GM12878 (cell line): Measurements from ENCODE around the gene ANKRD11. TPM values are rescaled to one million over a fixed set of nuclear protein-coding genes. Genes with fewer than 3 reads are reported as not detected.

ENCODE experiments used
- ATAC-seq: fragments of 200-7000 bp; cut with Tn5 transposase; 3 replicates; pipeline ENCODE4 v1.9.1; 2020; ENCODE audit warnings: mild to moderate bottlenecking, moderate library complexity
- BruUV-seq: library from RNA; stranded (reverse); fragments of 400-500 nt; replicated peaks from 2 replicates; lab custom pipeline; 2021; lab: Mats Ljungman, UMichigan
- CTCF ChIA-PET: fragments of 300-600 bp; sonication (Branson Sonifier 250); formaldehyde crosslinking; extraction: SDS; loops from one replicate; lab custom pipeline; 2021; ENCODE audit warnings: inconsistent platforms; lab: Yijun Ruan, JAX
- POLR2A ChIA-PET: fragments of 350-600 bp; formaldehyde crosslinking; extraction: SDS; loops from one replicate; lab custom pipeline; 2021; ENCODE audit warnings: inconsistent platforms; lab: Charles Lee
- RAD21 ChIA-PET: fragments of 300-600 bp; sonication (Branson Sonifier 250); formaldehyde crosslinking; loops from one replicate; lab custom pipeline; 2023; ENCODE audit warnings: antibody characterized with exemption; ENCODE audit not compliant: unreplicated experiment; lab: Charles Lee
- SMC1A ChIA-PET: fragments of 300-600 bp; sonication (Branson Sonifier 250); formaldehyde crosslinking; loops from one replicate; lab custom pipeline; 2023; ENCODE audit not compliant: unreplicated experiment, uncharacterized antibody; lab: Charles Lee
- DNase-seq: peaks from one replicate; pipeline ENCODE4 v3.0.0-alpha.2; 2011; ENCODE audit warnings: low read depth, low spot score
- FAIRE-seq: peaks from 3 replicates; lab custom pipeline; 2011; peaks lifted over from hg19 to GRCh38; lab: Jason Lieb, UNC
- H2AFZ ChIP-seq: 2 replicates; pipeline ENCODE4 v1.6.0; 2011; ENCODE audit warnings: low read depth, low read length, control low read depth; ENCODE audit not compliant: control insufficient read depth
- H3K27ac ChIP-seq: 2 replicates; pipeline ENCODE4 v1.5.1; 2011; ENCODE audit warnings: control low read depth; ENCODE audit not compliant: control insufficient read depth, insufficient read depth
- H3K27me3 ChIP-seq, 2 experiments: replicated peaks in 1 of 2; 2 replicates each; pipeline versions ENCODE4 v1.6.0 to v1.6.1; 2011; ENCODE audit warnings: low read length in 1 of 2; ENCODE audit not compliant: control insufficient read depth in 2 of 2, insufficient read depth in 2 of 2
- H3K36me3 ChIP-seq, 2 experiments: 2 replicates each; pipeline ENCODE4 v1.5.1; 2011; ENCODE audit warnings: low read length in 1 of 2; ENCODE audit not compliant: control insufficient read depth in 2 of 2, insufficient read depth in 2 of 2
- H3K4me1 ChIP-seq: 2 replicates; pipeline ENCODE4 v1.6.1; 2011; ENCODE audit warnings: mild to moderate bottlenecking, low read length, moderate library complexity, mixed read lengths; ENCODE audit not compliant: control insufficient read depth, insufficient read depth
- H3K4me2 ChIP-seq: 2 replicates; pipeline ENCODE4 v1.6.0; 2011; ENCODE audit warnings: control low read depth; ENCODE audit not compliant: control insufficient read depth, insufficient read depth
- H3K4me3 ChIP-seq: fragments of 200-600 bp; sonication (generic); 2 replicates; pipeline ENCODE4 v1.5.1; 2016
- H3K79me2 ChIP-seq: 2 replicates; pipeline ENCODE4 v1.6.0; 2011; ENCODE audit warnings: low read length; ENCODE audit not compliant: control insufficient read depth, insufficient read depth
- H3K9ac ChIP-seq: 2 replicates; pipeline ENCODE4 v1.8.0; 2011; ENCODE audit warnings: low read length, control low read depth, mixed read lengths; ENCODE audit not compliant: control insufficient read depth, insufficient read depth
- H3K9me3 ChIP-seq: replicated peaks from 3 replicates; pipeline ENCODE4 v1.5.1; 2011; ENCODE audit warnings: mild to moderate bottlenecking, low read length; ENCODE audit not compliant: control insufficient read depth, insufficient read depth
- H4K20me1 ChIP-seq: 2 replicates; pipeline ENCODE4 v1.6.0; 2011; ENCODE audit not compliant: control insufficient read depth, insufficient read depth
- ATF2 ChIP-seq: IDR thresholded peaks from 2 replicates; pipeline ENCODE4 v1.6.1; 2012; ENCODE audit warnings: low read length, inconsistent platforms
- MXI1 ChIP-seq: fragments of 150-350 bp; IDR thresholded peaks from 2 replicates; pipeline ENCODE4 v1.6.1; 2011; ENCODE audit warnings: low read depth, mild to moderate bottlenecking, inconsistent platforms, low read length, improper control_type of control experiment
- NR2C2 ChIP-seq: IDR thresholded peaks from 2 replicates; pipeline ENCODE4 v1.6.1; 2011; ENCODE audit warnings: borderline replicate concordance, low read depth; ENCODE audit not compliant: control insufficient read depth, insufficient read length
- PAX5 ChIP-seq: IDR thresholded peaks from 2 replicates; pipeline ENCODE4 v1.6.1; 2011; ENCODE audit warnings: low read depth, low read length, borderline replicate concordance
- POU2F2 ChIP-seq: IDR thresholded peaks from 3 replicates; pipeline ENCODE4 v1.6.1; 2011; ENCODE audit warnings: low read depth, mild to moderate bottlenecking, low read length, borderline replicate concordance
- ZNF207 ChIP-seq: fragments of 450-650 bp; IDR thresholded peaks from 2 replicates; pipeline ENCODE4 v1.6.1; 2014; ENCODE audit warnings: antibody characterized with exemption, mild to moderate bottlenecking, borderline replicate concordance
- WGBS: methylation state at CpG from one replicate; pipeline ENCODE4 v1.1.6; 2016; ENCODE audit warnings: low lambda C conversion rate; ENCODE audit not compliant: insufficient replicate concordance, insufficient coverage; ENCODE audit errors: missing lambda C conversion rate; 5-methylcytosine and 5-hydroxymethylcytosine counted together
- in situ Hi-C: fragments of 300-500 bp; cut with MboI; formaldehyde crosslinking; loops from 9 replicates; pipeline ENCODE4 v1.14.3; 2018; ENCODE audit warnings: mixed read lengths
- intact Hi-C: fragments of 100-400 bp; cut with micrococcal nuclease; formaldehyde crosslinking; loops from one replicate; pipeline ENCODE4 v1.14.2; 2022; ENCODE audit not compliant: unreplicated experiment
- polyA plus RNA-seq, 11 experiments: library from polyadenylated mRNA; depleted of rRNA in 4 of 11; unstranded in 6 of 11; stranded (reverse) in 5 of 11; fragments of >200 nt; fragmentation: Nextera tagmentation in 4 of 11; fragmentation: Illumina TruSeq in 1 of 11; extraction: Ambion mirVana in 4 of 11; extraction: Trizol in 1 of 11; gene quantifications; 1 replicate in 1 of 11; 2 replicates in 10 of 11; pipeline versions ENCODE4 v1.2.1 to v1.2.3, GENCODE V29; 2011 to 2016; ENCODE audit warnings: inconsistent platforms in 2 of 11, missing spikeins in 2 of 11, low read depth in 1 of 11
- total RNA-seq, 4 experiments: library from RNA; depleted of rRNA in 3 of 4; stranded (reverse); fragments of >200 nt in 3 of 4; fragmentation: Illumina TruSeq in 1 of 4; extraction: Trizol in 1 of 4; gene quantifications; 2 replicates each; pipeline versions ENCODE4 v1.2.1 to v1.2.3, GENCODE V29; 2013 to 2021
- TF ChIP-seq, protein P1 (sequence below): fragments of 150-350 bp; IDR thresholded peaks from 2 replicates; pipeline ENCODE4 v1.6.1; 2016; ENCODE audit warnings: low read depth, low read length

The ANKRD11 gene
- total and polyA plus RNA-seq, 10 of the 15 experiments (the other 5 are each of a cell fraction or from before 2014, with no cell fraction given) = 5.1 to 103 (median 27.4) TPM

DNA sequence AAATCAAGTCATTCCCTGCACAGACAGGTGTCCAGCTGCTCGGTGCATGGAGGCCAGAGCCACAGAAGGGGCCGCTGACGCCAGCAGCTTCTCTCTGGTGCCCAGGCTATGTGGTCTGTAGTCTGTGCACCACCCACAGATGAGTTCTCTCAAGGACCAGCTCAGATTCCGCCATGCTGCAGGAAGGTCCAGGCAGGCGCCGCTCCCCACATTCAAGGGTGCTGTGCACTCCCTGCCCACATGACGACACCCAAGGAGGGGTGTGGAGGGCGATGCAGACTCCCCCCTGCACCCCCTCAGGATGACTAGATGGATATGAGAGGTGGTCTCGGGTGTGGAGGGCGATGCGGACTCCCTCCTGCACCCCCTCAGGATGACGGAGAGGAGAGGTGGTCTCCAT is 119.0 kb downstream of the ANKRD11 start:
- in situ Hi-C loops (no loop called here), intact Hi-C loops (no loop called here)
- TF ChIP-seq MXI1 (no peak), POU2F2 (no peak), ATF2 (no peak), NR2C2 (no peak), PAX5 (no peak), ZNF207 (no peak)
- TF ChIP-seq, protein P1, sequence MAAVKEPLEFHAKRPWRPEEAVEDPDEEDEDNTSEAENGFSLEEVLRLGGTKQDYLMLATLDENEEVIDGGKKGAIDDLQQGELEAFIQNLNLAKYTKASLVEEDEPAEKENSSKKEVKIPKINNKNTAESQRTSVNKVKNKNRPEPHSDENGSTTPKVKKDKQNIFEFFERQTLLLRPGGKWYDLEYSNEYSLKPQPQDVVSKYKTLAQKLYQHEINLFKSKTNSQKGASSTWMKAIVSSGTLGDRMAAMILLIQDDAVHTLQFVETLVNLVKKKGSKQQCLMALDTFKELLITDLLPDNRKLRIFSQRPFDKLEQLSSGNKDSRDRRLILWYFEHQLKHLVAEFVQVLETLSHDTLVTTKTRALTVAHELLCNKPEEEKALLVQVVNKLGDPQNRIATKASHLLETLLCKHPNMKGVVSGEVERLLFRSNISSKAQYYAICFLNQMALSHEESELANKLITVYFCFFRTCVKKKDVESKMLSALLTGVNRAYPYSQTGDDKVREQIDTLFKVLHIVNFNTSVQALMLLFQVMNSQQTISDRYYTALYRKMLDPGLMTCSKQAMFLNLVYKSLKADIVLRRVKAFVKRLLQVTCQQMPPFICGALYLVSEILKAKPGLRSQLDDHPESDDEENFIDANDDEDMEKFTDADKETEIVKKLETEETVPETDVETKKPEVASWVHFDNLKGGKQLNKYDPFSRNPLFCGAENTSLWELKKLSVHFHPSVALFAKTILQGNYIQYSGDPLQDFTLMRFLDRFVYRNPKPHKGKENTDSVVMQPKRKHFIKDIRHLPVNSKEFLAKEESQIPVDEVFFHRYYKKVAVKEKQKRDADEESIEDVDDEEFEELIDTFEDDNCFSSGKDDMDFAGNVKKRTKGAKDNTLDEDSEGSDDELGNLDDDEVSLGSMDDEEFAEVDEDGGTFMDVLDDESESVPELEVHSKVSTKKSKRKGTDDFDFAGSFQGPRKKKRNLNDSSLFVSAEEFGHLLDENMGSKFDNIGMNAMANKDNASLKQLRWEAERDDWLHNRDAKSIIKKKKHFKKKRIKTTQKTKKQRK = no peak
- ATAC-seq = no peak
- no peak for DNase-seq
- WGBS = 98% methylated on average over 12 of the region's 12 CpGs
- Histone ChIP-seq H4K20me1 (peaks cover 26% of the 10 kb centered on the region), H3K79me2 (peaks cover 99% of the 10 kb centered on the region), H3K4me3 (no peak overlapping the region), H2AFZ (no peak overlapping the region), H3K27me3 (no peaks in the 10 kb centered on the region), H3K4me1 (peaks cover 42% of the 10 kb centered on the region), H3K9ac (no peak overlapping the region), H3K9me3 (peaks cover 7% of the 10 kb centered on the region; the same call in 2 of the 3 replicates), H3K4me2 (no peak overlapping the region), H3K27ac (no peak overlapping the region), H3K36me3 (peaks cover 9 to 18% of the 10 kb centered on the region in 2 experiments)
- ChIA-PET RAD21 (no interaction called here), SMC1A (no interaction called here), CTCF (interaction anchor here (0.6 kb wide), 1 partner anchor 47 kb away, joined by 3 read pairs; no protein-coding TSS in a partner anchor), POLR2A (no interaction called here)
- FAIRE-seq = no peak
- BruUV-seq = no TSS peak
